Measurements from ENCODE around the gene SELENOV.

Gene SELENOV

DNA sequence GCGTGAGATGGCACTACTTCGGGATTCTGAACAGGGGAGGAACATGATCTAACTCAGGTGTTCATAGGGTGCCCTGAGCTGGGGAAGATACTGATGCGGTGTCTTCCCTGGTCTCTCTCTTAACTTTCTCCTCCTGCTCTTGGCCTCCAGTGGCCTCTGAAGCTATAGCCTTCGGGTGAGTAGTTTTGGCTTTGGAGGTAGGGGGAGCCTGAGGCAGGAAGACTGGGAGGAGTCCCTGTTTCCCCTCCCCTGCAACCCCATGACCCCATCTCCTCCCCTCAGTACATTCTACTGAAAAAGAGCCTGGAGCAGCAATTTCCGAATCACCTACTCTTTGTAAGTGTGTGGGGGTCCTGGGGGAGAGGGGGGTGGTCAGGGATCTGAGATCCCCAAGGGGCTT lies 3.5 kb downstream of the SELENOV start:
- in situ Hi-C loops (cut with MboI; ENCODE audit: low sequenced_read_pairs) = no loop called here

DNA sequence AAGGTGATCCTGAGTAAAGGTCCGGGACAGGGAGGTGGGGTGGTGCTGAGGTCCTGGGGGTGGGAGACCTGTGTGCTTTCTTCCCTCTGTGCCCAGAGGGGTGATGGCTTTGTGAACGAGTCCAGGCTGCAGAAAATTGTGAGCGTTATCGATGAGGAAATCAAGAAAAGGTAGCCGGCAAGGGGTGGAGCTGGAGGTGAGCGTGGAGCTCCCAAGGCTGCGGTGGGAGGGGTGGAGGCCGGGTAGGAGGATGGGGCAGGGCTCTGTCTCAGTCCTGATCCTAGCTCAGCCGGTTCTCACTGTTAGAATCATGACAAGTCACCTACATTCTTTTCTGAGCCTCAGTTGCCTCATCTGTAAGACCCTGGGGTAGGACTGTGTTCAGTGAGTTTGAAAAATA lies 4.0 kb downstream of the SELENOV start:
- in situ Hi-C loops (cut with MboI; ENCODE audit: low sequenced_read_pairs) = no loop called here

DNA sequence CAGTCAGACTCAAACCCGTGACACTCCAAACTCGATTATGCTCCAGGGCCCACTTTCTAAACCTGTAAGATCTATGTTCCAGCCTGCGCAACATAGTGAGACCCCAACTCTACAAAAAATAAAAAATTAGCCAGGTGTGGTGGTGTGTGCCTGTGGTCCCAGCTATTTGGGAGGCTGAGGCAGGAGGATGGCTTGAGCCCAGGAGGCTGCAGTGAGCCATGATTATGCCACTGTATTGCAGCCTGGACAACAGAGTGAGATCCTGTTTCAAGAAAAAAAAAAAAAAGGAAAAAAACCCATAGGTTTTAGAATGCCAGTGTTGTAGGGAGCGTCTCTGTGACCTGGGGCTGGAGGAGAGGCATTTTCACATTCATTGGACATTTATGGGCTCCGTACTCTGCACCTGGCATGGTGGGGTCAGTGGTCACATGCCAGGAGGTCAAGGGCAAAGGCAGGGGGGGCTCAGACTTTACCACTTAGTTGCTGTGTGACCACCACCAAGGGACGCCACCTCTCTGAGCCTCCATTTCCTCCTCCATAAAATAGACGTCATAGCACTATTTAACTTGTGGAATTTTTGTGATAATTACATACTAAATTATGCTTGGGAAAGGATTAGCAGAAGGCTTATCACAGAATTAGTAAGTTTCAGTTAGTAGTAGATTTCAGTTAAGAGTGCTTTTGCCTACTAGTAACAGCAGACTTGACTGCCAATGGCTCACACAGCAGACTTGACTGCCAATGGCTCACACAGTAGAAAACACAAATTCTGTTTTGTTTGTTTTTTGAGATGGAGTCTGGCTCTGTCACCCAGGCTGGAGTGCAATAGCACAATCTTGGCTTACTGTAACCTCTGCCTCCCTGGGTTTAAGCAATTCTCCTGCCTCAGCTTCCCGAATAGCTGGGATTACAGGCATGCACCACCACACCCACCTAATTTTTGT lies 5.9 kb downstream of the SELENOV start:
- in situ Hi-C loops (cut with MboI; ENCODE audit: low sequenced_read_pairs) = no loop called here

DNA sequence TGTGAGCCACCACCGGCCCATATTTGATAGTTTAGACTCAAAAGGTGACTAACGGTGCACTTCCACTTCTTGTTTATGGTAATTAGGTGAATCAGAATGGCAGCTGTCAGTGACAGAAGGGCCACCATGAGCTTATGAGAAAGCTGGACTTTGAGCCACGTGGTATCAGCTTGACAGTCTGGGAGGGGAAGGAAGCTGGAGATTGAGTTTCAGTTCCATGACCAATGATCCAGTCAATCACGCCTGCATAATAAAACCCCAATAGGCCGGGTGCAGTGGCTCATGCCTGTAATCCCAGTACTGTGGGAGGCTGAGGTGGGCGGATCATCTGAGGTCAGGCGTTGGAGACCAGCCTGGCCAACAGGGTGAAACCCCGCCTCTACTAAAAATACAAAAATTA lies 9.6 kb downstream of the SELENOV start:
- in situ Hi-C loops (cut with MboI; ENCODE audit: low sequenced_read_pairs) = no loop called here

DNA sequence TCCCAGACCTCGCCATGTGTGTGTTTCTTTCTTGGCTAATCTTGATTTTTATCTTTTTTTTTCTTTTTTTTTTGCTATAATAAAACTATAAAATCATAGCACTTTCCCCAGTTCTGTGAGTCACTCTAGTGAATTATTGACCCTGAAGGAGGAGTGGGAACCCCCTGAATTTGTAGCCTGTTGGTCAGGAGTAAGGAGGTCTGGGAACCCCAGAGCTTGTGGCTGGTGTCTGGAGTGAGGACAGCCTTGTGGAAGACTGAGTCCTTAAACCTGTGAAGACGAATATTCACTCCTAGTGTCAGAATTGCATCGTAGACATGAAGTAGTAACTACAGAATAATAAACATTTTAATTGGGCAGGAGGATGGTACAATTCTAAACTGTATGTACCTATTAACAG lies 10.3 kb downstream of the SELENOV start:
- in situ Hi-C loops (cut with MboI; ENCODE audit: low sequenced_read_pairs) = no loop called here

DNA sequence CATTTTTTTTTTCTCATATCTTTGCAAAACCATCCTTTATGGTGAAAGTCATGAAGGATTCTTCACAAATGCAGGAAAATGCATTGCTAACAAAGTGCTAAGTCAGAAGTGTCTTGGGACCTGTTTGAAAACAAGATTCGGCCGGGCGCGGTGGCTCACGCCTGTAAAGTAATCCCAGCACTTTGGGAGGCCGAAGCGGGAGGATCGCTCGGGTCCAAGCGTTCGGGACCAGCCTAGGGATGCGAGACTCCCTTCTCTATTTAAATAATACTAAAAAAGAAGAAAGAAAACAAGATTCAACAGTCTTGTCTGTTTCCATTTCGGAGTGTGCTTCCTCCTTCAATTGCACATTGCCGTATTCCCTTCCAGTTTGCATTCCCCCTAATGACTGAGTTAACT lies 16.9 kb downstream of the SELENOV start:
- in situ Hi-C loops (cut with MboI; ENCODE audit: low sequenced_read_pairs) = no loop called here

DNA sequence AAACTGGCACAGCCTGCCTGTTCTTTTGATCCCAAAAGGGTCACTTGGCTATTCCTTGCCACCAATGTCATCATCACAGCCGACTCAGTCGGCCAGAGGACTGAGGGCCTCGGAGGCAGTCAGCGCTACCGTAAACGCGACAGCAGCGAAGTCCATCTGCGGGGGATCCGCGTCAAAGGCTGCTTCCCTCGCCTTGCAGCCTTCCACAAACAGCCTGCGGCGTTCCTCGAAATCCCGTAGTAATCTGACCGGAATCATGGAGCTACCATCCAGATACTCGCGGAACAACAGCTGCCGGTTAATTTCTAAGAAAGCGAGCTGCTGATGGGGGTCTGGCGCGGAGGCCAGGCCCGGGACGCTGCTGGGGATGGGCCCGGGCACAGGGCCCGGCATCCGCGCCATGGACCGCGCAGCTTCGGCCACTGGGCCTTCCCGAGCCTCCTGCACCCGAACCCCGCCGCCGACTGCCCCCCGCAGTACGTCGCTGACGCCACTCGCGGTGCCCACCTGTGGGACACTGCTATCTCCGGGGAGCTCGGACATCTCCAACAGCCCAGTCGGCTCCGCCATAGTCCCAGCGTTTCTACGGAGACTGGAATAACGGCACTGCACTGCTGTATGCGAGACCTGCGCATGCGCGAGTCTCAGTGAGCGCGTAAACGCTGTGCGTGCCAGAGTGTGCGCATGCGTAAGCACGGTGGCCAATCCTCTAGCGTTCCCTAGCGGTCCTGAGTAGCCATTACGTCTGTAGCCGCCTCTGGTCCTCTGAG lies 17.5 kb downstream of the SELENOV start, which contains the start of gene EID2B:
EID2B (minus strand) TSS at position 620 of the 770 bp plus-strand sequence; CDS start at position 570, 50 bp downstream.
- in situ Hi-C loops (cut with MboI; ENCODE audit: low sequenced_read_pairs) = no loop called here

DNA sequence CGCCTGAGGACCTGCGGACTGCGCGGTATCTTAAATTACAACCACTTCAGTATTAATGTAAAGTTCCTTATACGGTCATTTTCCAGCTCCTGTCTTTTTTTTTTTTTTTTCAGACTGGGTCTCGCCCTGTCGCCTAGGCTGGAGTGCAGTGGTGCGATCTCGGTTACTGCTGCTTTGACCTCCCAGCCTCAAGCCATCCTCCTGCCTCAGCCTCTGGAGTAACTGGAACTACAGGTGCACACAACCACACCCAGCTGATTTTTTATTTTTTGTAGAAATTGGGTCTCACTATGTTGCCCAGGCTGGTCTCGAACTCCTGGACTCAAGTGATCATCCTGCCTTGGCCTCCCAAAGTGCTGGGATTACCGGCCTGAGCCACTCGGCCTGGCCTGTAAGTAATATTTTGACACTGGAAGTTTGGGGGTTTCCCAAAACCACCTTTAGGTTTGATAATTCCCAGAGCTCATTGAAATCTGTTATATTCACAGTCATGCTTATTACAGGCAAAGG lies 18.1 kb downstream of the SELENOV start:
- in situ Hi-C loops (cut with MboI; ENCODE audit: low sequenced_read_pairs) = no loop called here

DNA sequence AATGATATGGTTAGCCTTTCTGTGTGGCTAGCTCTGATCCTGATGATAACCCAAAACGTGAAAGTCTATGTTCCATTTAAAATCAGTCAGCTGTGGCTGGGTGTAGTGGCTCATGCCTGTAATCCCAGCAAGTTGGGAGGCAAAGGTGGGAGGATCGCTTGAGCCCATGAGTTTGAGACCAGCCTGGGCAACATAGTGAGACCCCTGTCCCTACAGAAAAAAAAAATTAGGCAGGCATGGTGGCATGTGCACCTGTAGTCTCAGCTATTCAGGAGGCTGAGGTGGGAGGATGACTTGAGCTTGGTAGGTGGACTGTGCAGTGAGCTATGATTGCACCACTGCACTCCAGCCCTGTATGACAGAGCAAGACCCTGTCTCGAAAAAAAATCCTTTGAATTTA lies 18.9 kb downstream of the SELENOV start:
- in situ Hi-C loops (cut with MboI; ENCODE audit: low sequenced_read_pairs) = no loop called here

DNA sequence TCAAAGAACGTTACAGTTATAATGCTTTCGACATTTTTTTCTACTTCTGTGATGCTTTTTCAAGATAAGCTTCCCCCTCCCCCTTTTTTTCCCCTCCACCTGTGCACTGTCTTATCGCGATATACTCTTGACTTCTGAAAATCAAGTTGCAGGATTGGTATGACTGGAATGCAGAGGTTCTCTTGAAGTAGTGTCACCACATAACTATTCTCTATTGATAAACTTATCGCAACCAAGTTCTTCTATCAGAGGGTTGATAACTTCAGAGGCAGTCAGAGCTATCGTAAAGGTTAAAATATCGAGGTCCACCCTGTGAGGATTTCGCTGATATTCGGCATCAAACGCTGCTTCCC lies 24.2 kb downstream of the SELENOV start:
- in situ Hi-C loops (cut with MboI; ENCODE audit: low sequenced_read_pairs) = no loop called here

DNA sequence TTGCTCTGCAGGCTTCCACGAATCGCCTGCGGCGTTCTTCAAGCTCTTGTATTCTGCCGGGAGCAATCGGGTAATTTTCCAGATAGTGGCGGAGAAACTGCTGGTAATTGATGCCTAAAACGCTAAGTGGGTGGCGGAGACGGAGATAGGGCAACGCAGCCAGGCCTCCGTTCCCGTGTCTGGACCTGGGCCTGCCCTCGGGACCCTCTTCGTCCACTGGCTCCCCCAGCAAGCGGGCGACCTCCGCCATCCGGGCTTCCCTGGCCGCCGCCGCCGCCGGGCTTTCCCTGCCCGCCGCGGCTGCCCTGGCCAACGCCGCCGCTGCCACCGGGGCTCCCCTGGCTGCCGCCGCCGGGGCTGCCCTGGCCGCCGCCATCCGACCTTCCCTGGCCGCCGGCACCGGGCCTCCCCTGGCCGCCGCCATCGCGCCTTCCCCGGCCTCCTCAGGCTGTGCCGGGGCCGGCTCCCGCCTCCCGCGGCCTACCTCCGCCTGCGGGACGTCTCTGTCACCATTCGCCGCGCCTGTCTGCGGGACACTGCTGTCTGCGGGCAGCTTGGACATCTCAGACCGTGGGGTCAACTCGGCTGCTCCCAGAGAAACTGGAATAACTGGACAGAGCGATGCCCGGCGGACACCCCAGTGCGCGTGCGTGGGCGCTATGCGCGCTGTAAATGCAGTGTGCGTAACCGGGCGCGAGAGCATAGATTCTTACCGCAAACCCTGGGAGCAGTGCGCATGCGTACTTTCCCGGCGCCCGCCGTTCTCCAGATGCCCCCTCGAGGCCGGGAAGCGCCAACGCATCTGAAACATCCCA lies 24.8 kb downstream of the SELENOV start, which contains the start of gene EID2:
EID2 (minus strand) TSS at position 644 of the 815 bp plus-strand sequence; CDS start at position 562, 82 bp downstream.
- in situ Hi-C loops (cut with MboI; ENCODE audit: low sequenced_read_pairs) = no loop called here

DNA sequence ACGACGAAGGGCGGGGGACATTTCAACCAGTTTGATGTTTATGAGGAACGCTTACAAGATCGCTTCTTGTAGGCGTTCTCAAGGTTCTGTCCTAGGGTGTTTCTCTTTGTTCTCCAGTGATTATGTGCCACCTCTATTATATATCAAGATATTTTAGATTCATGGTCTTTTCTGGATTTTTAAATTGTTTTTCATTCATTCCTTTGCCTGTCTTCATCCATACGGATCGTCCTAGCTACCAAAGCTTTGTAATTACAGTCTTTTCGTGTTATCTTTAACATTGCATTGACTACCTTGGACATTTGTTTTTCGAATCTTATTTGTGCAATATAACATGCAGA lies 25.4 kb downstream of the SELENOV start:
- in situ Hi-C loops (cut with MboI; ENCODE audit: low sequenced_read_pairs) = no loop called here

DNA sequence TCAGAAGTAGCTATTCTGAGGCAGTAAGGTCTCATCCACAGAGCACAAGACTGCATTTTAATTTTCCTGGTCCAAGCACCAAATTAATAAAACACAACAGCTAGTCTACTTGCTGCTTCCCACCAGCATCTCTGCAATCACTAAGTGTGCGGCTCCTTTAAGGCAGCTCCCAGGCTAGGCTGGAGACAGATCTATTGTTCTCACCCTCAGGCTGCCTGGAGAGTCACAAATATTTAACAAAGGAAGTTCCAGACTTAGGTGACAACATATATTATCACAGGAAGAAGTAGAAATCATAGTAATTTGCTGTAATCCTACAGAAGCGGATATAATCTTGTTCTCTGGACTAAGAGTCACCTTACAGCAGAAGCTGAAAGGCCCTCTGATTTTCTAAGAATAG lies 27.3 kb downstream of the SELENOV start:
- in situ Hi-C loops (cut with MboI; ENCODE audit: low sequenced_read_pairs) = no loop called here

DNA sequence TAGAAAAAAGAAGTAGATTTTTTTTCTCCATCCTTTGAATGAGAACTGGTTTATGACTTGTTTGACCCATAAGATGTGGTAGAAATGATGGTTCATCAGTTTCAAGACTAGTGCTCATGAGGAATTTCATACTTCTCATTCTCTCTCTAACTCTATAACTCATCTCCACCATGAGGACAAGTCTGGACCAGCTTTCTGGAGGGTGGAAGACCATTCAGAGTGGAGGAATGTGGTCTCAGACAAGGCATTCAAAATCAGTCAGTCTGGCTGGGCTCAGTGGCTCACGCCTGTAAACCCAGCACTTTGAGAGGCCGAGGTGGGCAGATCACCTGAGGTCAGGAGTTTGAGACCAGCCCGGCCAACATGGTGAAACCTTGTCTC lies 28.5 kb downstream of the SELENOV start:
- in situ Hi-C loops (cut with MboI; ENCODE audit: low sequenced_read_pairs) = no loop called here

DNA sequence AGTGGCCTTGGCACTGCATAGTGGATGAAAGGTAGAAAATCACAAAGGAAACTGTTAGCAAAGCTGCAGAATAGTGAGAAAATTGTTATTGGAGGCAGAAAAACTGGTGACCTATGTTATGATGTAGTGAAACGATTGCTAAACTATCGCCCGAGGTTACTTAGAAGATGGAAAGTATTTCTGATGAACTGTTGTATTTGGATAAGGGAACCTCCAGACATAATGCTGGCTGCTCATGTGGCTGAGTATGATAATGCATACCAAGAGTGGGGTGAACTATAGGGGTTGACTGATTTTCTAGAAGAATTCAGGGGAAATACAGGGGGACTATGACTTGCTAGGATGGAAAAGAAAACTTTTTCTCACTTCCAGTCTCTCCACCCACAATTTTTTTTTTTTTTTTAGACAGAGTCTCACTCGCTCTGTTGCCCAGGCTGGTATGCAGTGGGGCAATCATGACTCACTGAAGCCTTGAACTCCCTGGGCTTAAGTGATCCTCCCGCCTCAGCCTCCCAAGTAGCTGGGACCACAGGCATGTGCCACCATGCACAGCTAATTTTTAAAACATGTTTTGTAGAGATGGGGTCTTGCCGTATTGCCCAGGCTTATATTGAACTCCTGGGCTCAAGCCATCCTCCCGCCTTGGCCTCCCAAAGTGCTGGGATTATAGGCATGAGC lies 29.4 kb downstream of the SELENOV start:
- in situ Hi-C loops (cut with MboI; ENCODE audit: low sequenced_read_pairs) = no loop called here

DNA sequence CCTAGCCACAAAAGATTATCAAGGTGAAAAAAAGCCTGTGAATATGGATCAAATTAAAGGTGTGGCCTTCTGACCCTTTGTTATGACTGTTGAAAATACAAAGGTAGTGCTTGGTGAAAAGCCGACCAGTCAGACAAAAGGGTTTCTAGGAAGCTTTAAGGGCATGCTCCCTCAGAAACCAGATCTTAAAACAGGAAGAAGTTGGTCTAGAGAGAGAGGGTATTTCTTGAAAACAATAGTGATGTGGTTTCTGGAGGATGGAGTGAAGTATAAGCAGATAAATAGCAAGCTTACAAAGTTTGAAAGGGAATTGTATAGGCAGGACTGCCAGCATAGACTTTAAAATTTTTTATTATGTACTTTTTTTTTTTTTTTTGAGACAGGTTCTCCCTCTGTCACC lies 30.0 kb downstream of the SELENOV start:
- in situ Hi-C loops (cut with MboI; ENCODE audit: low sequenced_read_pairs) = no loop called here

DNA sequence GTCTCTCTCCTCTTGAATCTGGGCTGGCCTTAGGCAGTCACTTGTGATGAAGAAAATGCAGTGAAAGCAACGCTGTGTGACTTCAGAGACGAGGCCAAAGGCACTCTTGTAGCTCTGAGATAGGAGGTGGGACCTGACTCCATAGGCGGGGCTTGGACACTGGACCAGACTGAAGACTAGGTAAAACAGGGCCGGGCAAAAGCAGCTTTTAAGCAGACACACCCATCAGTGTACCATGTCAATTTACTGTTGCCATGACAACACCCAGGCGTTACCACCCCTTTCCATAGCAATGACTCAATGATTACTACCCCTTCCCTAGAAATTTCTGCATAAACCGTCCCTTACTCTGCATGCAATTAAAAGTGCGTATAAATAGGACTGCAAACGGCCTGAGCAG lies 31.7 kb downstream of the SELENOV start:
- in situ Hi-C loops (cut with MboI; ENCODE audit: low sequenced_read_pairs) = no loop called here

DNA sequence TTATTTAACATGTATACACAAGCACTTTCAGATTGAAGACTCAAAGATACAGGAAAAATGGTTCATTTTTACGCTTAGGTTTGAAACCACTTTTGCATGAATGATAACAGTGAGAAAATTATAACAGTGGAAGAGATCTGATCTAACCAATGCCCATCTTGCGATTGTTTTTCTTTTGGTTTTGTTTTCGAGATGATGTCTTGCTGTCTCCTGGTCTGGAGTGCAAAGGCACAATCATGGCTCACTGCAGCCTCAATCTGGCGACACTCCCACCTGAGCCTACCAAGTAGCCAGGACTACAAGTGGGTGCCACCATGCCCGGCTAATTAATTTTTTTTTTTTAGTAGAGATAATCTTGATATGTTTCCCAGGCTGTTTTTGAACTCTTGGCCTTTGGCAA lies 35.3 kb downstream of the SELENOV start:
- in situ Hi-C loops (cut with MboI; ENCODE audit: low sequenced_read_pairs) = no loop called here

DNA sequence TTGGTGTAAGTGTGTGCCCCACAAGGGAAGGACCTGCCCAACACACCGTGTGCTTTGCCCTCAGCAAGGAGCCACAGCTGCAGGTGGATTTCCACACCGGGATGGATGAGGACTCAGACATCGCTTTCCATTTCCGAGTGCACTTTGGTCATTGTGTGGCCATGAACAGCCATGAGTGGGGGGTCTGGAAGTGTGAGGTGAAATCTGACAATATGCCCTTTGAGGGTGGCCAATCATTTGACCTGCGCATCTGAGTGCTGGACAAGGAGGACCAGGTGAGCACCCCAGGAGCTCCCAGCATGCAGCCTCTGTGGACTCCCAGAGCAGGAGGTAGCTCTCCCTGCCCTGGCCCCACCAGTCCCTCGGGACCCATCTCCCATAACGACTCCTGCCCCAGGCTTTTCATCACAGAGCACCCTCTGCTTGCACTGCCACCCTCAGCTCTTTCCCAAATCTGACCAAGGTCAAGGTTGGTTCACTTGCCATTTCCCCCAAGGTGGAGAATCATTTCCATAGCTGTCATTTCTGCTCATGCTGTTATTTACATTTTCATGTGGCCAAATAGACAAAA lies 38.2 kb downstream of the SELENOV start:
- in situ Hi-C loops (cut with MboI; ENCODE audit: low sequenced_read_pairs) = no loop called here

DNA sequence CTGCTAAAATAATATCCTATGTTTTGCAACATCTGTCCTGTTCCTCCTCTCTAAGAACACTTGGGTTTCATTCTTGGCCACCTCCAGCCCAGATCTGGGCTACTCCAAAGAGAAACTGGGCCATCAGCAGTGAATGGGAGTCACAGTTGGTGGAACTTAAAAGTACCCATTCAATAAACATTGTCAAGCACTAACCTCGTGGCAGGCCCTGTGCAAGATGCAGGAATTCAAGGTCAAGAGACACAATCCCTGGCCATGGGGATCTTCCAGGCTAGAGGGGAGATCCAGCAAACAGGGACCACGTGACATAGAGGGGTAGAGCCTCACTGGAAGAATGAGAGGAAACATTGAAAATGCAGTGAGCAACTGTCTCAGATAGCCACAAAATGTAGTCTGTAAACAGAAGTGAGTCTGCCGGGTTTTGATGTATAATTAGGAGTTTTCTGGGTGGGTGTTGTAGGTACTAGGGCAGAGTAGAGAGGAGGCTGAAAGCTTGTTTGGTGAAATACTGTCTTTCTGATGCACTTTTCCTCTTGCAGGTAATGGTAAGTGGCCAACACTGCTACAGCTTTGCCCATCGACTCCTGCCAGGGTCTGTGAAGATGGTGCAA lies 39.9 kb downstream of the SELENOV start:
- in situ Hi-C loops (cut with MboI; ENCODE audit: low sequenced_read_pairs) = no loop called here
